GM19324 (cell line): ENCODE results near the gene GZF1.

Experiments
- ATAC-seq: cut with Tn5 transposase; IDR thresholded peaks from one replicate; pipeline ENCODE4 v1.9.1; 2021; ENCODE audit warnings: mild to moderate bottlenecking, moderate library complexity; ENCODE audit not compliant: unreplicated experiment, low FRiP score

GZF1 gene

GRCh38 chr20:23361476-23362391 lies at the start of gene GZF1:
GZF1 (plus strand) TSS chr20:23362182; CDS start chr20:23364384, 2,202 bp downstream.
- ATAC-seq, result peak; percentile 76

GRCh38 chr20:23313271-23313670 lies 48.7 kb upstream of the GZF1 start:
- ATAC-seq, result no peak

- ATAC-seq, result no peak
Observed at GRCh38 chr20:23314699-23315098, 47.3 kb upstream of the GZF1 start.

- ATAC-seq, result no peak
Observed at GRCh38 chr20:23315099-23315498, 46.9 kb upstream of the GZF1 start.

GRCh38 chr20:23316626-23317025 lies 45.4 kb upstream of the GZF1 start:
- no peak for ATAC-seq

- ATAC-seq, result no peak
Observed at GRCh38 chr20:23317081-23317480, 44.9 kb upstream of the GZF1 start.

GRCh38 chr20:23318347-23318746 lies 43.6 kb upstream of the GZF1 start:
- ATAC-seq, result no peak

- ATAC-seq, result no peak
Observed at GRCh38 chr20:23320317-23320716, 41.7 kb upstream of the GZF1 start.

GRCh38 chr20:23325107-23325506 lies 36.9 kb upstream of the GZF1 start:
- no peak for ATAC-seq

GRCh38 chr20:23326774-23327173 lies 35.2 kb upstream of the GZF1 start:
- no peak for ATAC-seq

- ATAC-seq, result no peak
Observed at GRCh38 chr20:23327617-23328333, 34.2 kb upstream of the GZF1 start.

GRCh38 chr20:23331450-23332350 lies 30.3 kb upstream of the GZF1 start:
- no peak for ATAC-seq

- ATAC-seq, result no peak
Observed at GRCh38 chr20:23332467-23332866, 29.5 kb upstream of the GZF1 start.

GRCh38 chr20:23334111-23334510 lies 27.9 kb upstream of the GZF1 start:
- ATAC-seq, result no peak

GRCh38 chr20:23335521-23335920 lies 26.5 kb upstream of the GZF1 start:
- ATAC-seq, result no peak

GRCh38 chr20:23336476-23336875 lies 25.5 kb upstream of the GZF1 start:
- no peak for ATAC-seq

- no peak for ATAC-seq
Observed at GRCh38 chr20:23337312-23337711, 24.7 kb upstream of the GZF1 start.

- ATAC-seq, result no peak
Observed at GRCh38 chr20:23339986-23340385, 22.0 kb upstream of the GZF1 start.

- no peak for ATAC-seq
Observed at GRCh38 chr20:23340524-23340923, 21.5 kb upstream of the GZF1 start.

- ATAC-seq, result no peak
Observed at GRCh38 chr20:23341073-23341472, 20.9 kb upstream of the GZF1 start.

- no peak for ATAC-seq
Observed at GRCh38 chr20:23343590-23343989, 18.4 kb upstream of the GZF1 start.
